GM13977 (cell line): ENCODE data around the gene ZSCAN21.

Experiments used
- DNase-seq: peaks from one replicate; pipeline ENCODE4 v3.0.0; 2012; ENCODE audit warnings: low spot score
- CTCF ChIP-seq: IDR thresholded peaks from 2 replicates; pipeline ENCODE4 v1.5.1; 2012; ENCODE audit warnings: mild to moderate bottlenecking, control low read depth; ENCODE audit not compliant: insufficient read depth; ENCODE audit errors: extremely low read depth, missing control alignments
- in situ Hi-C: fragments of 300-500 bp; cut with MboI; formaldehyde crosslinking; loops from one replicate; pipeline ENCODE4 v1.12.0; 2022; ENCODE audit warnings: low sequenced_read_pairs, low pct_unique_long_range_greater_than_20kb, mixed read lengths, inconsistent platforms; ENCODE audit not compliant: unreplicated experiment

ZSCAN21 gene

GRCh38 chr7:100017875-100018274 lies 31.7 kb upstream of the ZSCAN21 start:
- DNase-seq: no peak
- in situ Hi-C loops: no loop called here
- TF ChIP-seq CTCF: no peak

- DNase-seq: no peak
- TF ChIP-seq CTCF: no peak
These were observed 29.7 kb upstream of the ZSCAN21 start for GRCh38 chr7:100019908-100020307.

GRCh38 chr7:100021297-100021696 lies 28.3 kb upstream of the ZSCAN21 start:
- in situ Hi-C loops: no loop called here
- no peak for DNase-seq
- no peak for TF ChIP-seq CTCF

More at GRCh38 chr7:100019908-100020307, 29.7 kb upstream of the ZSCAN21 start:
- in situ Hi-C loops: no loop called here

GRCh38 chr7:100022621-100023020 lies 27.0 kb upstream of the ZSCAN21 start:
- DNase-seq: no peak
- in situ Hi-C loops: no loop called here
- TF ChIP-seq CTCF: no peak

- in situ Hi-C loops: no loop called here
- no peak for TF ChIP-seq CTCF
- no peak for DNase-seq
These were observed 26.0 kb upstream of the ZSCAN21 start for GRCh38 chr7:100023526-100023925.

GRCh38 chr7:100024020-100024619 lies 25.5 kb upstream of the ZSCAN21 start:
- DNase-seq: no peak
- in situ Hi-C loops: no loop called here
- TF ChIP-seq CTCF: no peak

GRCh38 chr7:100027197-100027596 lies 22.4 kb upstream of the ZSCAN21 start:
- TF ChIP-seq CTCF: no peak
- in situ Hi-C loops: no loop called here
- no peak for DNase-seq
